ENCODE data around the gene SLC1A3.

Gene SLC1A3

DNA sequence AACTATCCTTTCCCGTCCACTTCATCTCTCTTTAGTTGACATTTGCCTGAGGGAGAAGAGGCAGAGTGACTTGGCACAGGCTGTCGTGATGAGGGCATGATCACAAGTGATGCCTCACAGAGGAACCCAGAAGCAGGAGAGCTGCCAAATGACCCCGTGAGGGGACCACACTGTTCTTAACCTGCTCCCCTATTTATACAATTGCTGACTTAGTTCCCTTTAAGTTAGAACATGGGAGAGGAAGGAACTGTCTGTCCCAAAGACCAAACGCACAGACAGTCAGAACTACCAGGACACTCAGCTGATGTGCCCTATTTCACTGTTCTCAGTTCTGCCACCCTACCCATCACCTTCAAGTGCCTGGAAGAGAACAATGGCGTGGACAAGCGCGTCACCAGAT is 73.7 kb downstream of the SLC1A3 start:
- DNase-seq (ENCODE audit: low spot score) = no peak
- TF ChIP-seq, protein P1, sequence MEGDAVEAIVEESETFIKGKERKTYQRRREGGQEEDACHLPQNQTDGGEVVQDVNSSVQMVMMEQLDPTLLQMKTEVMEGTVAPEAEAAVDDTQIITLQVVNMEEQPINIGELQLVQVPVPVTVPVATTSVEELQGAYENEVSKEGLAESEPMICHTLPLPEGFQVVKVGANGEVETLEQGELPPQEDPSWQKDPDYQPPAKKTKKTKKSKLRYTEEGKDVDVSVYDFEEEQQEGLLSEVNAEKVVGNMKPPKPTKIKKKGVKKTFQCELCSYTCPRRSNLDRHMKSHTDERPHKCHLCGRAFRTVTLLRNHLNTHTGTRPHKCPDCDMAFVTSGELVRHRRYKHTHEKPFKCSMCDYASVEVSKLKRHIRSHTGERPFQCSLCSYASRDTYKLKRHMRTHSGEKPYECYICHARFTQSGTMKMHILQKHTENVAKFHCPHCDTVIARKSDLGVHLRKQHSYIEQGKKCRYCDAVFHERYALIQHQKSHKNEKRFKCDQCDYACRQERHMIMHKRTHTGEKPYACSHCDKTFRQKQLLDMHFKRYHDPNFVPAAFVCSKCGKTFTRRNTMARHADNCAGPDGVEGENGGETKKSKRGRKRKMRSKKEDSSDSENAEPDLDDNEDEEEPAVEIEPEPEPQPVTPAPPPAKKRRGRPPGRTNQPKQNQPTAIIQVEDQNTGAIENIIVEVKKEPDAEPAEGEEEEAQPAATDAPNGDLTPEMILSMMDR (IDR thresholded peaks at IDR 0.05; ENCODE audit: extremely low read depth, missing control alignments) = no peak

DNA sequence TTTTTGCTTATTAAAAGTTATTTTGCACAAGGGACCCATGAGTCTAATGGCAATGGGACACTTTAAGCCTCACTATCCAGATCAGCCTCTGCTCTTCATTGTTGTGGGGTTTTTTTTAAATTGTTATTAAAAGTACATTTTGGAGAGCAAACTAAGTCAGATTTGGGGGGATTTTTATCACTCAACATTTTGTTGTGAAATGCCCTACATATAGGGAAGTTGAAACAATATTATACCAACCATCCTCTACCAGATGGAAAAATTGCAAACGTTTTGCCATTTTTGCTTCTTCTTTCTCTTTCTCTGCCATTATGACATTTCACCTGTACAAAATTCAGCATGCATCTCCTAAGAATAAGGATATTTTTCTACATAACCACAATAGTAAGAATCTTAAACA is 75.3 kb downstream of the SLC1A3 start:
- TF ChIP-seq, protein P1 (IDR thresholded peaks at IDR 0.05; ENCODE audit: extremely low read depth, missing control alignments) = no peak
- no peak for DNase-seq (ENCODE audit: low spot score)

DNA sequence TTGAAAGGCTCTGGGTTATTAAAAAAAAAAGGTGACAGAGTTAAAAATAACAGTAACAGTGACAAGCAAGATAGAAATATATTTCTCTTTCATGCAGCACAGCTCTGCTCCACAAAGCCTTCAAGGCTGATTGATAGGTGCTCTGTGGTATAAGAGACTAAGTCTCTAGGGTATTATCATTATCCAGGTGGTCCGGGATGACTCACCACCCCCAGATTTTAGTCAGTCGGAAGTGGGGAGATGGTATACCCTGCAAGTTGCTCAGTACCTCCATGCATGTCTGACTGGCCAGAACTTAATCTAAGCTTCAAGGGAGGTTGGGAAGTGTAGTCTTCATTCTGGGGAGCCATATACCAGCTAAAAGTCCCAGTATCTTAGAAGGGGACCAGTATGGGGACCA is 76.1 kb downstream of the SLC1A3 start:
- no peak for DNase-seq (ENCODE audit: low spot score)
- TF ChIP-seq, protein P1 (IDR thresholded peaks at IDR 0.05; ENCODE audit: extremely low read depth, missing control alignments) = no peak

DNA sequence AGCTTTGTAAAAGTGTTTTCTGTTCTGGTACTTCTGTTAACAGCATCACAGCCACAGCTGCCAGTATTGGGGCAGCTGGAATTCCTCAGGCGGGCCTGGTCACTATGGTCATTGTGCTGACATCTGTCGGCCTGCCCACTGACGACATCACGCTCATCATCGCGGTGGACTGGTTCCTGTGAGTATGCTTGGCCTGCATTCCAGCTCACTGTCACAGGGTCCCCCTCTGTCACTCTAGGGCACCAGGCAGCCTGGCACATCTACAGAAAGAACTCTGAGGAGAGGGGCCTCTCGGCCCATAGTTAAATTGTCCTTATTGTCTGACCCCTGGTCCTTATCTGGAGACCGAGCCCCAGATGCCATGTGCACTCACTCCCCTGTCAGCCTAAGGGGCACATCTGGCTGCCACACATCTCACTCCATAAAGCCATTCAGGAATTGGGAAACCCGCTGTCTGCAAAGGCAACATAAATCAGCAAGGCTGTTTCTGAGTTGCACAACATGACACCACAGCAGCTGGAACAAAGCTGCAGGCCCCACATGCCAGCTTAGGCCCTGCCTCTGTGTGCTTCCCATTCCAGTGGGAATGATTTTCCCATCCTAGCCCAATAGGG is 77.5 kb downstream of the SLC1A3 start:
- no peak for DNase-seq (ENCODE audit: low spot score)
- TF ChIP-seq, protein P1 (IDR thresholded peaks at IDR 0.05; ENCODE audit: extremely low read depth, missing control alignments) = no peak

DNA sequence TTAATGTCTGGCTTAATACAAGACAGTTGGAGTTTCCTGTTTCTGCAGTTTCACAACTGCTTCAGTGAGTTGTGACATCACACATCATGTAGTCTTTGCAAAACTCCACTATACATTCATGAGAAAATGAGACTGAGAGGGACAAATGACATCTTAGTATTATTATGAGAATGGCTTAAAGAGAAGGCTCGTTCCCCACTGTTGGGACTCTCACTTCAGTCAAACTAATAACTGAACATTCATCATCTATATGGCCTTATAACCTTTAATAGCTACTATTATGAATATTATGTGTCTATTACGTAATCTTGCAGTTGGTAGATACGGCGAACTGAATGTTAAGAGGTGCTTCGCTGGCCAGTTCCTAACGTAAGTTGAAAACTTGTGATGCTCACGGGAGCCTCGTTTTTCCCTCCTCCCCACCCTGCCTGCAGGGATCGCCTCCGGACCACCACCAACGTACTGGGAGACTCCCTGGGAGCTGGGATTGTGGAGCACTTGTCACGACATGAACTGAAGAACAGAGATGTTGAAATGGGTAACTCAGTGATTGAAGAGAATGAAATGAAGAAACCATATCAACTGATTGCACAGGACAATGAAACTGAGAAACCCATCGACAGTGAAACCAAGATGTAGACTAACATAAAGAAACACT is 79.4 kb downstream of the SLC1A3 start:
- TF ChIP-seq, protein P1 (IDR thresholded peaks at IDR 0.05; ENCODE audit: extremely low read depth, missing control alignments) = no peak
- peak; percentile 43 for DNase-seq (ENCODE audit: low spot score)

DNA sequence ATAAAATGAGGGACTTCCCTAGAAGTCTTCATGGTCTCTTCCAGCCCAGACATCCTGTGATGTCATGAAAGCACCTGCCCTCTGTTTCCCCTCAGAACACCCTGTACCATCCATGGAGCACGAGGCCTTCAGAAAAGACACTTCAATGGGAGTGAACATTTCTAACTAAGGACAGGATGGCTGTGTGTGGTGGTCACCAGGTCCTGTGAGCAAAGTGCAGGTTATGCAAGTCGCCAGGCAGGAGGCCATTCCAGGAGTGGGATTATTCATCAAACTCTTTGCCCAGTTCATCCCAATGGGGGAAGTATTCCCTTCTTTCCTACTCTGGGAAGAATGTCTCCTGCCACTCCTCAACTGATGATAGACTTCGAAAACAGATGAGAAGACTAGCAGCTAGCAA is 80.5 kb downstream of the SLC1A3 start:
- DNase-seq (ENCODE audit: low spot score) = no peak
- TF ChIP-seq, protein P1 (IDR thresholded peaks at IDR 0.05; ENCODE audit: extremely low read depth, missing control alignments) = no peak

DNA sequence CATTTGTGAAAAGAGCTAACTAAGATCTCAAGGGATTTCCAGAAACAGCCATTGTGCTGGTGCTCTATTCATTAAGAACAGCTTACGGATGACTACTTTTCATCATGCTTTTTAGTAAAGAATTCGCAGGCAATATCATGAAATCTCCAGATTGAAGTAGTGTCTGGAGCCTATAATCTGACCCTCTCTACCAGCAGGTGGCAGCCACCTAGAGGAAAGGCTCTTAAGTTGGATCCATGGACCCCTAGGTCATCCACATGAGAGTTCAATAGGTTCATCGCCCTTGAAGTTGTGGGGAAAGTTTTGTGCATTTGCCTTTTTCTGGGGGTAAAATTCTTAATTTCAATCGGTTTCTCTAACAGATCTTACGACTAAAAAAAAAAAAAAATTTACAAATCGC is 82.3 kb downstream of the SLC1A3 start:
- DNase-seq (ENCODE audit: low spot score) = peak; percentile 46
- TF ChIP-seq, protein P1 (IDR thresholded peaks at IDR 0.05; ENCODE audit: extremely low read depth, missing control alignments) = peak; percentile 26

All from GM20000 (cell line).